ENCODE measurements around the gene CFAP68.
"Not testable (repeated sequence)": the region's sequence is repeated elsewhere in the genome, so short reads cannot be mapped to it uniquely, and the experiment has no call there.

CFAP68 gene

GRCh38 chr11:111870886-111871692, 8.3 kb upstream of the CFAP68 start, which contains the start of gene ALG9:
Gene ALG9 (minus strand): TSS chr11:111871581. CDS start chr11:111871482, 99 bp downstream.
- DNase-seq: peak; percentile 95

- DNase-seq: peak; percentile 69
These were observed 7.6 kb upstream of the CFAP68 start for GRCh38 chr11:111871693-111872161.

GRCh38 chr11:111878385-111878848, 924 bp upstream of the CFAP68 start:
- peak; percentile 94 for DNase-seq

GRCh38 chr11:111879637-111879960, 258 bp downstream of the CFAP68 start:
- no peak for DNase-seq

- DNase-seq: no peak
These were observed 2.9 kb downstream of the CFAP68 start for GRCh38 chr11:111882202-111882601.

- DNase-seq: not testable (repeated sequence)
These were observed 5.7 kb downstream of the CFAP68 start for GRCh38 chr11:111885053-111885452.

- DNase-seq: no peak
These were observed 6.7 kb downstream of the CFAP68 start for GRCh38 chr11:111886032-111886431.

GRCh38 chr11:111886844-111887243, 7.5 kb downstream of the CFAP68 start:
- DNase-seq: no peak

- no peak for DNase-seq
These were observed 26.1 kb downstream of the CFAP68 start for GRCh38 chr11:111905411-111905810.

GRCh38 chr11:111906680-111907079, 27.3 kb downstream of the CFAP68 start:
- no peak for DNase-seq

GRCh38 chr11:111908639-111909305, 29.4 kb downstream of the CFAP68 start:
- no peak for DNase-seq

GRCh38 chr11:111909378-111909777, 30.0 kb downstream of the CFAP68 start:
- DNase-seq: no peak

- no peak for DNase-seq
These were observed 31.6 kb downstream of the CFAP68 start for GRCh38 chr11:111910676-111911562.

GRCh38 chr11:111911563-111912401, 32.4 kb downstream of the CFAP68 start, which contains the start of gene CRYAB:
Gene CRYAB (minus strand): TSS chr11:111911770. CDS start chr11:111911724, 46 bp downstream.
- DNase-seq: no peak

- no peak for DNase-seq
These were observed 33.2 kb downstream of the CFAP68 start, which contains the start of gene HSPB2 for GRCh38 chr11:111912535-111912934. Gene HSPB2 (plus strand): TSS chr11:111912734. CDS start chr11:111912830, 96 bp downstream.

- no peak for DNase-seq
These were observed 33.9 kb downstream of the CFAP68 start for GRCh38 chr11:111913031-111913861.

GRCh38 chr11:111913997-111914396, 34.7 kb downstream of the CFAP68 start:
- no peak for DNase-seq

GRCh38 chr11:111916768-111917167, 37.4 kb downstream of the CFAP68 start:
- no peak for DNase-seq

- DNase-seq: no peak
These were observed 38.0 kb downstream of the CFAP68 start for GRCh38 chr11:111917312-111917711.

GRCh38 chr11:111917788-111918187, 38.4 kb downstream of the CFAP68 start:
- no peak for DNase-seq
